IPS-NIHi7 (cell line): ENCODE results near the gene SASH1.
A peak's percentile ranks its signal among the peaks of the same experiment; 100 is the strongest.
"Not testable (repeated sequence)": the region's sequence is repeated elsewhere in the genome, so short reads cannot be mapped to it uniquely, and the experiment has no call there.

Experiments
- DNase-seq: peaks from one replicate; pipeline ENCODE4 v3.0.0; 2012; ENCODE audit warnings: mixed read lengths; ENCODE audit errors: extremely low spot score

The SASH1 gene

GRCh38 chr6:148365041-148365440 is 22.4 kb downstream of the SASH1 start:
- no peak for DNase-seq

- DNase-seq: peak; percentile 53
Measured at GRCh38 chr6:148367411-148368024, 24.9 kb downstream of the SASH1 start.

DNA sequence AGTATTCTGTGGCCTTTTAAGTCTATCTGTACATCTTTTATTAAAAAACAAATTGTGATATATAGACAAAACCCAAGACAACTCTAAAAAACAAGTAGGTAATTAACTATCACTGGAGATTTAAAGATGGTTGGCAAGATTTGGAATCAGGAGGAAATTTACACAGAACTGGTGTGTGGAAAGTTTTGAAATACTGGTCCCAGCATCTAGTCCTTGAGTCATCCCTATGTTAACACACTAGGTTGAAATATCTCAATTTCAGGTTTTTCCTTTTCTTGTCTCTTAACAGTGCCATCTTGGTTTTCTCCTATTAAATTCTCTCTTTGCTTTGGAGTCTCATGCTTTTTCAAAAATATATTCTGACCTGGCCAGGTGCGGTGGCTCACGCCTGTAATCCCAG is 27.5 kb downstream of the SASH1 start:
- no peak for DNase-seq

DNA sequence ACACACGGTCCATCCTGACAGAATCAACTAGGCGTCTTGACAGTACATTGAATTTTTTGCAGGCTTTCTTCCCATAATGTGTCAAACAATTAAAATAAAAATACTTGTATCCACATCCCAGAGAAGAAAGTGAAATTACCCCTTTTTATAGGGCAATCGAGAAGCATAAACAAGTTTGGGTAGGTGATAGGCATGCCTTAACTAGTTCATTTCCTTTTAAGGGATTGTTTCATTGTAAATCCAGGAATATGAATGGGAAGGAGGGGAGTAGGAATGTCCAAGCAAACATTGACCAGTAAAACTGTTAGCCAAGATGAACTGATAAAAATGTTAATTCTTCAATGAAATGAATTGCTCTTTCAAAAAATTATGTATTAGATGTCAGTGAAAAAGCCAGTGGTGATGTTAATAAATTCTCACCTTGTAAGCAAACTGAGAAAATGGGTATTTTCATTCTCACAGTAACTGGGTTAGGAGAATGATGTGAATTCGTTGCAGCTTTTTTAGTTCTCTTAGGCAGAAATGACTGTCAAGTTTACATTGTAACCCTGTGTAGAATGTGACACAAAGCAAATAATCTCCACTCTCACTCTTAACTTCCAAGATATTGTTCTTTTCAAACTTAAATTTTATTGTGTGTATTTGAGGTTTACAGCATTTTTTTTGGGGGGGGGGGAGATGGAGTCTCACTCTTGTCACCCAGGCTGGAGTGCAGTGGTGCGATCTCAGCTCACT is 31.6 kb downstream of the SASH1 start:
- no peak for DNase-seq

DNA sequence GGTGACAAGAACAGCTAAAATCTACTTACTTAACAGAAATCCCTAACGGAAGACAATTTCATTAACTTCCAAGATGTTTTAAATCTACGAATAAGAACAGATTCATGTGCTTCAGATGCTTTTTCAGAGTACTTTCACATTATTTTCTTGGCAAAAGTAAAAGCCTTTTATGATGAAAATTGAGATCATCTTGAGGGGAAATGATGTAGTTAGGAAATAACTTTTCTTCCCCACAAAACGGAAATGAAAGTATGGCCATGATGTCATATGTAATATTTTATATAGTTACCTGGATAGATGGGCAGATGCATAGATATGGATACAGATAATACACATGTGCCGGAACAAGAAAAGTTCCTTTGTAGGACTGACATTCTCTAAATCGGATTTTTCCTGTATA is 32.8 kb downstream of the SASH1 start:
- no peak for DNase-seq

DNA sequence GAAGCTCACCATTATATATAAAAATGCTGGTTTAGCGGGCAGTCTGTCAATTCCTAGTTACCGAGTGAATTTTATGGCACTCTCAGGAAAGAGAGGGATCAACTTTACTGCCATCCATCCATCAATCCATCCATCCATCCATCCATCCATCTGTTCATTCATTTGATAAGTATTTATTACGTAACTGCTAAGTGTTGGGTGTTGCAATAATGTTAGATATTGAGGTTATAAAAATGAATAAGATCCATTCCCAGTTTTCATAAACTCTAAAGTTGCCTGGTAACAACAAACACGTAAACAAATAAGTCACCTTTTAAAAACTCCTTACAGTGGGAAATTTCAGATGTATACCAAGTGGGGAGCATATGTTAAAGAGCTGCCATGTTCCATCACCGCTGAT is 36.8 kb downstream of the SASH1 start:
- no peak for DNase-seq

DNA sequence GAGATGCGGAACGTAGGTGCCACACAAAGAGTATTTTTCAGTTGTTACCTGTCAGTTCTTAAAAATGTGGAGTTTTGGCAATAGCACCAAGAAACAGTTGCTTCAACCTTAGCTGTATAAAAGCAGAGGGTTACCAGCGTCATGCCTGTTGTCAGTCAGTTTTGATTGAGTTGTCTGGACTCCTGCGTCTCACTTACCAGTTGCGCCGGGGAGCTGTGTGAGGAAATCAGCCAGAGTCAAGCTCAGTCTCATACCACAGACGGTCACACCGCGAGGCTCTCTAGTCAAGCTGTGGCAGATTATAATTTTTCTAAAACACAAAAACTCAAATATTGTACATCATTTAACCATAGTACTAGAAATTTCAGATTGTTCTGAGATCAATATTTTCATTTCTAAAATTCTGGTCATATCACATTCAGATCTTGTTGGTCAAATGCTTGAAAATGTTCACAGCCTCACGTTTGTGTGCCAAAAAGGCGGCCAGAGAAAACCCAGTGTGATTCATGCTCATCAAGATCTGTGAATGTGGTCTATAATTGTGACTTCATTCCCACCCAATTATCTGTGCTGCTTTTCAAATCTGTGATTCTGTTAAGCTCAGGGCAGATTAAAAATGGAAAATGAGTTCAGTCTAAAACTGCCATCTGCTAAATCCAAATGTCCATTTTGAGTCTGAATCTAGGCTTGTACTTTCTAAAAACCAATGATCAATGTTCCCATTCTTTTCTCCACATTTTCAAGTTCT is 37.5 kb downstream of the SASH1 start:
- no peak for DNase-seq

DNA sequence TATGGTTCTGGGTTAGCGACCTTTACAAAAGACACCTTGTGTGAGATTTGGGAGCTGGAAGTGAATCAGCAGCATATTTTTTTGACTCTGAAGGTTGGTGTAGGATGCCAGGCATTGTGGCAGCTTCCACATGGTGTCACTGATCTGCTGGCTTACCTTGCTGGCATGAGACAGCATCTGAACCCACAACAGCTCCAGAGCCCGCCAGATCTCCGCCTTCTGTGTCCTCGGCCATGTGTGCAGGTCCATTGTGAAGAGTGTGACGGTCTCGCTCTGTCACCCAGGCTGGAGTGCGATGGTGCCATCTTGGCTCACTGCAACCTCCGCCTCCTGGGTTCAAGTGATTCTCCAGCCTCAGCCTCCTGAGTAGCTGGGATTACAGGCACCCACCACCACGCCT is 39.4 kb downstream of the SASH1 start:
- DNase-seq: not testable (repeated sequence)

DNA sequence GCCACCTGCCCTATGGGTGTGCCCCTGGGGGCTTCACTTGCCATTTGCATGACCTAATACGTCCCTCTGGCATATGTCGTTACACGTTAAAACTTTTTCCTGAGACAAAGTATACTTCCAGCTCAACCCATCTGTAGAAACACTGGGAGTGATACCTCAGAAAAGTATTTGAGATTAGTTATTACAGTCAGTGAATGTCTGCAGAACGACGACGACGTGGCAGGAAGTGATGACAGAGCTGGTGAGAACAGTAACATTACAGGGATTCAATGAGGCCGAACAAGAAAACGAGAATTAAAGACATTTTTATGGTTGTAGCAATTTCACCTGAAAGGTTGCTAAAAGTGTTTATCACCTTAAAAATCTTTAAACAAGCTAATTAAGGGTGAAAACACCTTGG is 40.2 kb downstream of the SASH1 start:
- no peak for DNase-seq

GRCh38 chr6:148383658-148384368 is 41.2 kb downstream of the SASH1 start:
- no peak for DNase-seq

GRCh38 chr6:148385379-148385778 is 42.7 kb downstream of the SASH1 start:
- no peak for DNase-seq

- DNase-seq: no peak
Measured at GRCh38 chr6:148388521-148388920, 45.9 kb downstream of the SASH1 start.

- no peak for DNase-seq
Measured at GRCh38 chr6:148389086-148389485, 46.4 kb downstream of the SASH1 start.

GRCh38 chr6:148389917-148390316 is 47.3 kb downstream of the SASH1 start:
- DNase-seq: no peak

DNA sequence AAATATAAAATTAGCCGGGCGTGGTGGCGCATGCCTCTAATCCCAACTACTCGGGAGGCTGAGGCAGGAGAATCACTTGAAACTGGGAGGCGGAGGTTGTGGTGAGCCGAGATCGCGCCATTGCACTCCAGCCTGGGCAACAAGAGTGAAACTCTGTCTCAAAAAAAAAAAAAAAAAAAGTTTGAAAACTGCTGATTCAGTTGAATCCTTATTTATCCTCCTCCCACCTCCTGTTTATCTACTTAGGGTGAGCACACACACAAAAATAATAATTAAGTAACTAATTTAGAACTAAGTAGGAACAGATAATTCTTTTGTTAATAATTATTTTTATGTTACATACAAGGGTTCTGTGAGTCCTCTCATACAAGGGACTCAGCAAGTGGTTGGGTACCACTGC is 49.5 kb downstream of the SASH1 start:
- DNase-seq: not testable (repeated sequence)

- DNase-seq: no peak
Measured at GRCh38 chr6:148392671-148393070, 50.0 kb downstream of the SASH1 start.

GRCh38 chr6:148395583-148396101 is 53.0 kb downstream of the SASH1 start:
- no peak for DNase-seq

DNA sequence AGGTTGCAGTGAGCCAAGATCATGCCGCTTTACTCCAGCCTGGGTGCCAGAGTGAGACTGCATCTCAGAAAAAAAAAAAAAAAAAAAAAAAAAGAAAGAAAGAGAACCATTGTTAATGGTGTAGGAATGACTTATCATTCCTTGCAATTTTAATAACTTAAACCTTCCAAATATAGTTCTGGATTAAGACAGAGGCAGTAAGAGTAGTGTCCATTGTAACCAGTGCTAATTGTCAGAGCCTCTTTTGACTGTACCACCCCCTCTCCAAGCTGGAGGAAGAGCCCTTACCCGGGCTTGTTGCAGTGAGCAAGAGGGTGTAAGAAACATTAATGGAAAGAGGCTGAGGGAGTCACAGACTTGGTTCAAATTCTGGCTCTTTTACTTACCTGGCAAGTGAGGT is 53.8 kb downstream of the SASH1 start:
- DNase-seq: no peak

GRCh38 chr6:148396926-148397325 is 54.3 kb downstream of the SASH1 start:
- DNase-seq: no peak

GRCh38 chr6:148398244-148398643 is 55.6 kb downstream of the SASH1 start:
- DNase-seq: no peak

DNA sequence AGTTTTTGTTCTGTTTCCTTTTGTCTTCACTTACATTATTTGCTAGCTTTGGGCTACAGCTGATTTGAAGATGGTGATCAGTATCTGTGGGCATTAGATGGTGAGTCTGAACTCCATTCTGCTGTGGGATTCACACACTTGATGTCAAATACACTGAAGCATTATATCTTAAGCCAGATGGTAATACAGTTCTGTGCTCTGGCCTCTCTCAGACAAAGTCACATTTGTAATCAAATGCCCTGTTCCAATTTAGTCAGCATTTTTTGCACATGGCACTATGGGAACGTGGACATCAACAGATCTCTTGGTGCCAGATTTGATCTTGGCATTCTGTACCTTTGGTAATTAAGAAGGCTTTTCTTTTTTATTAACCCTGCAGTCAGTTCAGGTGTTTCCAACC is 56.0 kb downstream of the SASH1 start:
- DNase-seq: no peak

- no peak for DNase-seq
Measured at GRCh38 chr6:148401571-148401970, 58.9 kb downstream of the SASH1 start.
